GM21526 (cell line): ENCODE data around the gene SLC35F1.
"Not testable (repeated sequence)": the region's sequence is repeated elsewhere in the genome, so short reads cannot be mapped to it uniquely, and the experiment has no call there.

Experiments used
- ATAC-seq: cut with Tn5 transposase; IDR thresholded peaks from one replicate; pipeline ENCODE4 v1.9.1; 2021; ENCODE audit warnings: moderate library complexity; ENCODE audit not compliant: unreplicated experiment, low FRiP score

The SLC35F1 gene

DNA sequence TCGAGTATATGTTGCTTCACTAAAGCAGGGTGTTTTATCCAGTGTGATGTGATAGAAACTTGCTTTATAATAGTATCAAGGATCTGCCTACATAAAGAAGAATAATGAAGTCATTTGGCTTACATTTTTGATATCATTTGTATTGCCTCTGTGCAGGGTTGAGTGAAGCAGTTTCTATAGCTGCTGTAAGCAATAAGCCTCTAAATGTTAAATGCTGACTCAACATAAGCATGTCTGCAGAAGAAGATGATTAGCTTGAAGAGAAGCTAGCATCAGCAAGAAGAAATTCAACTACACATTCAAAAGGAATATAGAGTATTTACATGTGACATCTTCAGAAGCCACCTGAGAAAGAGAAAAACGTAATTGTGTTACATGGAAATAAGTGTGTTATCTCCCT is 17.6 kb downstream of the SLC35F1 start:
- no peak for ATAC-seq

DNA sequence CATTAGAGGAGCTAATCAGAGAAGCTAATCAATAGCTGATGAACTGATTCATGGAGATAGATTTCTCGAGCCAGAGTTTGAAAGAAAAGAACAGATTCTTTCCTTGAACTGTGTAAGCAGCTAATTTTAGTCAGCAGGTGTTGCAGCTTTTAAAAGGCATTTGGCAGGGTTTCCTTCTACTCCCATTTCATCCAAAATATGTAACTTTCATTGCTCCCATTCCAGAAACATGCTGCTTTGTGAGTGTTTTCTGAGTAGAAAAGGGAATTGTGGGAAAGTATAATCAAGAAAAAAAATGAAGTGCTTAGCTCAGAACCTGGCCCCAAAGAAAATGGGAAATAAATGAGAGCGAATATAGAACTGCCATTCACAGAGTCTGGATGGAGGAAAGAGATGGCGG is 20.8 kb downstream of the SLC35F1 start:
- ATAC-seq, result no peak

DNA sequence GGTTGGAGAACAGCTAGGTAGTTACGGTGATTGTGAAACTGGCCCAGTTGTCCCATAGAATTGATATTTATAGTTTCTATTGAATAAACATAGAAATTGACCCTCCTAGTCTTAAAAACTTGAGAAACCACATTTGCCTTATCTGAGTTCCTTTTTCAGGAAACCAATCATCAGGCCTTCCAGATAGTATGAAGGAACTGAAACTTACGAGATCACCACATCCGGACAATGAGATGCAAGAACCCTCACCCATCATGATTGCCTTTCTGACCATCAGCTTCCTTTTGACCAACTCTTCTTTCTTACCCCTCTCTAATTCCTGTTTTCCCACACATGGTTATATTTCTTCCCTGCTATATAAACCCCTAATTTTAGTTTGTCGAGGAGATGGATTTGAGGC is 21.8 kb downstream of the SLC35F1 start:
- ATAC-seq, result no peak

GRCh38 chr6:117929501-117929900 is 22.4 kb downstream of the SLC35F1 start:
- ATAC-seq, result no peak

DNA sequence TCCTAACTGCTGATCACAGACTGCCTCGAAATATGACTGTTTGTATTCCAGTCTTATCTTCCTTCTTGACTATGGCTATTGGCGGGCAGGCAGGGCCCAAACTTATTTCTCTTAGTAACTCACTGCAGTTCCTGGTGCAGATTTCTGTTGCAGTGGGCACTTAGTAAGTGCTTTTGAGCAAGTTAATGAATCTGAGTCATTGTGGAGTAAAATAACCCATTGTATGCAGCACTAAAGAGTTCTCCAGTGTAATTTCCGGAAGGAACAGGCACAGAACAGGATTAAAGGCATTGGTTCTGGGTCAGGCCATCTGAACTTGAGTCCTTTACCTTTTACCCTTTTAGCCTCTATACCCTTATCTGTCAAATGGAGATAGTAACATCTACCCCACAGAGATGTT is 23.6 kb downstream of the SLC35F1 start:
- no peak for ATAC-seq

- no peak for ATAC-seq
Measured at GRCh38 chr6:117932001-117932400, 24.9 kb downstream of the SLC35F1 start.

DNA sequence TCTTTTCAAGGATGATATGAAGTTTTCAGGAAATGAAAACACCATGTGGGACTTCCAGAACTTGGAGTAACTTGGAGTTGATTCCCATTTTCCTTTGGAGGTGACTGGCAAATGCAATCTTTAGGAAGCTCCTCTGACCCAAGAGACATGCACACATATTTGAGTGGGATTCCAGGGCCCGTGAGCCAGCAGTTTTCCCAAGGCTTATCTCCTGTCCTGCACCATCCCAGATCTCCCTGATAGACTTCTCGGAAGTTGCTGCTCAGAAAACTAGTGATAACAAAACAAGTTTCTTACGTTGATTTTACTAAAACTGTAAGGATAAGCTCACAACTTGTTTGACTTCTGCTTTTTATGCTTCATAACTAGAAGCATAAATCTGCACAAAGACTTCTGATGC is 25.6 kb downstream of the SLC35F1 start:
- ATAC-seq, result no peak

DNA sequence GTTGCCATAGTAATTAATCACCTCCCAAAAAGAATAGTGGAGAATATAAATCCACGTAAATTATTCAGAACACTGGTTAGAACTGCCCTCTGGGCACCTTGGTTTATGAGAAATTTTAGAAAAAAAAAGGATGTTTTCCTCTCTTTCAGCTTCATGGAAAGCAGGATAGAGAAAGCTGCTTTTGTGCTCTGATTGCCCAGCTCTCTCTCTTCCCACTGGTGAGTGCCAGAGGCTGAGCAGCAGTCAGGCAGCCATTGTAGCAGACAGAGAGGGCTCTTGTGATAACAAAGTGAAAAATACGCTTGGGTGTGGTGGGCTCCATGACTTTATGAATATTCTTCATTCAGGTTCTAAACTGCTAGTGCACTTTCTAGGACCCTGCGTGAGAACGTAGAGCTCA is 26.4 kb downstream of the SLC35F1 start:
- ATAC-seq, result no peak

- no peak for ATAC-seq
Measured at GRCh38 chr6:117938311-117938995, 31.4 kb downstream of the SLC35F1 start.

DNA sequence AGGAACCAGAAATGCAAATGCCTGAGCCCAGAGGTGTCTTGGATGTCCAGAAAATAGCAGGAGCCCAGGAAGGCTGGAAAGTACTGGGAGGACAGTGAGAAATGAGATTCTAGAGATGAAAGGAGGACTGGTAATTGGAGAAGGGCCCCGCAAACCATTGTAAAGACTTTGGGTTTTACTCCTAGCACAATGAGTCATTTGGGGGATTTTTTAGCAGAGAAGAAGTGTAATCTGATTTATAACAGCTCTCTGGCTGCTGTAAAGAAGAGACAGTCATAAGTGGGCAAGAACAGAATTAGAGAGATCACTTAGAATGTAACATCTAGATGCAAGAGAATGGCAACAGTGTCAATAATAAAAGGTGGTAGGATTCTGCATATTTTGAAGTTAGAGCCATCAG is 40.2 kb downstream of the SLC35F1 start:
- ATAC-seq, result no peak

DNA sequence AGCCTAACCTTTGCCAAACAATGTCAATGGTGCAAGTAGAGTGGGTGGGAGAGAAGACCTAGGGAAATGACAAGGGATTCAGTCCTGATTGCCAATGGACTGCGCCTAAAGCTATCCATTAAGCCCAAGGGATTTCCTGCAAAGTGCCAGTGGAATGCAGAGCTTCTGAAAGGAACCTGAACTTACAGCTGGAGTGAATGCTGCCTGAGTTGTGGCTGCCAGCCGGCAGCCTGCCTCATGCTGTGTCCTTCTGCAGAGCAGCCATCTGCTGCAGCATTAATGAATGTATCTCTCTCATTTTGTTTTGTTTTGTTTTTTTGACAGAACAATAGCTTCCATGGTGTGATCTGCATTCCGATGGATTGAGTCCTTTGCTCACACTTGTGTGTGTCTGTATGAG is 44.7 kb downstream of the SLC35F1 start:
- ATAC-seq, result no peak

DNA sequence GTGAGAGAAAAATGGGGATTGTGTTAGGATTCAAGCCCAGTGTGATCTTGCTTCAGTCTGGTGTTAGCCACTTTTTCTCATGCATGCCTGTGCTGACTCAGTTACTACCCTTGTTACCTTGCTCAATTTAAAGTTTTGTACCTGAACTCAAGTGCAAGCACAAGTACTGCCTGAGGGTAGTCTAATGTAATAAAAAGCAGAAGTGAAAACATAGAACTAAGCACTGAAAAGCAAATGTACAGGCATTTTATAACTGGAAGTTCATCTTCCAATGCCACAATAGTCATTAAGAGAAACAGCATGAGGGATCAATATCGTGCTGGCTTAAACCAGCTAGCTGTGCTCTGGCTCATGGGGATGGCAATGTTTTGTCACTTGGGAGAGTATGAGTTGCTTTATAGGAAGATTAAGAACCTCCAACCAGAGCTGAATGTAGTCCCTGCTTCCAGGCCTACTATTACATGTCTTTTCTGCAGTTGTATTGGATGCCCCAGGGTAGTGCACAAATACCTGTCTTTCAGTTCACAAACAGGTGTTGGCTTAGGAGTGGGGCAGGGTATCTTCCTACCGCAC is 48.7 kb downstream of the SLC35F1 start:
- ATAC-seq, result peak; percentile 77

- peak; percentile 6 for ATAC-seq
Measured at GRCh38 chr6:117956386-117956785, 49.3 kb downstream of the SLC35F1 start.

DNA sequence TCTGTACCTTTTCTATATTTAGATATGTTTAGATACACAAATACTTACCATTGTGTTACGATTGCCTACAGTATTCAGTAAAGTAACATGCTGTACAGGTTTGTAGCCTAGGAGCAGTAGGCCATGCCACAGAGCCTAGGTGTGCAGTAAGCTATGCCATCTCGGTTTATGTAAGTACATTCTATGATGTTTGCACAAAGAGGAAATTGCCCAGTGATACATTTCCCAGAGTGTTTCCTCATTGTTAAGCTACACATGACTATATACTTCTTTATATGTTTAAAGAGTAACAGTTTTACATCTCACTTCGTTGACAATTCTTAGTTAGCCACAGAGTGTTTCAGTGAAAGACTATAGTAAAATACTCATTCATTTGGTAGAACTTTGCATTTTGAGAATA is 51.5 kb downstream of the SLC35F1 start:
- no peak for ATAC-seq

DNA sequence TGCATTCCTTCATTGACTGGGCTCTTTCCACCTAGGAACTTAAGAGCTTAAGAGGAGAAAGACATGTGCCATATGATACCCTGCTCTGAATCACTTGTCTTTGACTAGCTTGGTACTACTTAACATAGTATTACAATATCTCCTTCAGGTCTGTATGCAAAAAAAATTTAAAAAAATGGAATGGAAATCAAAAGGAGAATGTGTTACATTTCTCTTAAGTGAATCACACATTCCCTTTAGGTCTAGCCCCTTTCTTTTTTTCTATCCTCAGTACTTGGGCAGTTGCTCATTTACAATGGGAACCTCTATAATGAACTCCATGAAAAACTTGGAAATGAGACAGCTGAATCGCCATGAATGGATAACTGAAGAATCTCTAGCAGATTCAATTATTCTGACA is 53.8 kb downstream of the SLC35F1 start:
- no peak for ATAC-seq

GRCh38 chr6:117961301-117961700 is 54.2 kb downstream of the SLC35F1 start:
- ATAC-seq, result no peak

GRCh38 chr6:117965763-117966162 is 58.7 kb downstream of the SLC35F1 start:
- ATAC-seq, result not testable (repeated sequence)

GRCh38 chr6:117971637-117972036 is 64.6 kb downstream of the SLC35F1 start:
- ATAC-seq, result no peak

DNA sequence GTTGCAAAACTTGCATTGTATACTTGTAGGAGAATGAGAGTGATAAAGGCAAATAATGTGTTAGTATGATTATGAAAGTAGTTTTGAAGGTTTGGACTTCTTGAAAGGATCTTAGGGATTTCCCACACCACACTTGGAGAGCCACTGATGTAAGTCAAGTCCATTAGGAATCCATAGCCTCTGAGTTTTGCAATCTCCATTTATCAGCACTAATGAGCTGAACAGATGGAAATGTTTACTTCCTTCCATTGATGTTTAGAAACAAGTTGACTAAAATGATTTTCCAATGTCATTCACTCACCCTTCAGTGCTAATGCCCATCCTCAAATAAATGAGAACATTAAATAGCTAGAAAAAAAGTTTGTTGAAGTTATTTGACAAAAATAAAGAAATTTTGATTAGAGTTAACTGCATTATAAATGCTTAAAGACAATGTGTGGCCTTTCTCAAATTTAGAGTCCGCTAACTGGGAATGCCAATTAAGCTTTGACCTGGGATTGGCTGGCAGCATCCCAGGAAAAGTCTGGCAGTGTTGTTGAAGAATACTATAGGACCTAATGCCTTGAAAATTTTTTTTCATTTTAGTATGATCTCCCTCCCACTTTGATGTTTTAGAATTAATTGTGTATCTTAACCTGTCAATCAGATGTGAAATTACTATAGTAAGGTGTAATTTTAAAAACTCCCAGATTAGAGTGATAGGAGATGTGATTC is 68.0 kb downstream of the SLC35F1 start:
- ATAC-seq, result no peak

GRCh38 chr6:117976030-117976651 is 69.1 kb downstream of the SLC35F1 start:
- ATAC-seq, result no peak

DNA sequence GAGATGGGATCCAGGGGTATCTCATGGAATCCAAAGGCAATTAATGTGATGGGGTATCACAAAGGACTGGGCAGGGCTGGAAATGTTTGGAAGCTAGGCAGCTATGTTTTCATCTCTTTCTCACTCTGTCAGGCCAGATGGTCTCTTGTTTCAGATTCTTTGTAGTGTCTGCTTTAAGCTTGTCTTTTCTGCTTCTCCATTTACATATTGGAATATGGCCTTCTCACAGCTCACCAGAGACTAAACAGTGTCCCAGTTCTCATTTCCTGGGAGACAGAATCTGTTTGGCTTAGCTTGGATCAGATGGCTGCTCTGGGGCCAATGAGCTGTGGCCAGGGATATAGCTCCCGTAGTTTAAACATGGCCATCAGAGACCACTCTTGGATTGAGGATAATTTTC is 78.9 kb downstream of the SLC35F1 start:
- ATAC-seq, result no peak

GRCh38 chr6:117986396-117986795 is 79.3 kb downstream of the SLC35F1 start:
- ATAC-seq, result no peak
